OCI-LY3 (cell line): Measurements from ENCODE around the gene KRTAP19-6.

Experiments
- H2AFZ ChIP-seq: fragments of 200-600, 300-600 bp; shearing (Covaris generic); 2 replicates; pipeline ENCODE4 v1.6.0; 2014; ENCODE audit warnings: antibody characterized with exemption, low read depth, low read length
- H3K27ac ChIP-seq: fragments of 200-600, 300-600 bp; sonication (generic); 2 replicates; pipeline ENCODE4 v1.5.1; 2014; ENCODE audit warnings: mild to moderate bottlenecking, low read length, moderate library complexity, mixed read lengths
- H3K27me3 ChIP-seq: fragments of 200-600, 300-600 bp; sonication (generic); 2 replicates; pipeline ENCODE4 v1.6.1; 2014; ENCODE audit warnings: low read depth, low read length, mixed read lengths
- H3K36me3 ChIP-seq: fragments of 200-600, 300-600 bp; sonication (generic); replicated peaks from 2 replicates; pipeline ENCODE3; 2014; ENCODE audit warnings: low read depth, low read length, mixed read lengths
- H3K4me1 ChIP-seq: fragments of 300-600, 200-600 bp; sonication (generic); 2 replicates; pipeline ENCODE4 v1.6.1; 2014; ENCODE audit warnings: low read length, mixed read lengths
- H3K4me2 ChIP-seq: fragments of 200-600, 300-600 bp; sonication (generic); 2 replicates; pipeline ENCODE4 v1.6.1; 2014; ENCODE audit warnings: low read length, mixed read lengths
- H3K4me3 ChIP-seq: fragments of 300-600, 200-600 bp; sonication (generic); 2 replicates; pipeline ENCODE4 v1.5.1; 2014; ENCODE audit warnings: antibody characterized with exemption, mild to moderate bottlenecking, low read length, moderate library complexity
- H3K79me2 ChIP-seq: fragments of 300-600, 200-600 bp; shearing (Covaris generic); 2 replicates; pipeline ENCODE4 v1.6.1; 2014; ENCODE audit warnings: mild to moderate bottlenecking, low read length, mixed read lengths
- H3K9ac ChIP-seq: fragments of 300-600, 200-600 bp; shearing (Covaris generic); 2 replicates; pipeline ENCODE4 v1.6.0; 2014; ENCODE audit warnings: mild to moderate bottlenecking, low read length, moderate library complexity
- H3K9me3 ChIP-seq: fragments of 200-600, 300-600 bp; shearing (Covaris generic); 2 replicates; pipeline ENCODE4 v1.6.1; 2014; ENCODE audit warnings: low read length, mixed read lengths; ENCODE audit not compliant: insufficient read depth
- H4K20me1 ChIP-seq: fragments of 200-600, 300-600 bp; sonication (generic); 2 replicates; pipeline ENCODE4 v1.6.1; 2016; ENCODE audit warnings: low read length, mixed read lengths; ENCODE audit not compliant: insufficient read depth
- CTCF ChIP-seq: fragments of 200-600, 300-600 bp; sonication (generic); IDR thresholded peaks from 2 replicates; pipeline ENCODE4 v1.5.1; 2014; ENCODE audit warnings: antibody characterized with exemption, low read length, low read depth
- EZH2phosphoT487 ChIP-seq: fragments of 200-600 bp; shearing (Covaris generic); IDR thresholded peaks from 2 replicates; pipeline ENCODE4 v1.6.1; 2018; ENCODE audit warnings: antibody characterized with exemption, mixed run types, low read depth

KRTAP19-6 gene

GRCh38 chr21:30541764-30542163 lies at the start of gene KRTAP19-6:
Gene KRTAP19-6 (minus strand): TSS chr21:30541864. CDS start chr21:30541833, 31 bp downstream.
- no peak for TF ChIP-seq CTCF
- no peak for TF ChIP-seq EZH2phosphoT487
- no peaks in the 10 kb centered on the region for H3K9me3 ChIP-seq

GRCh38 chr21:30590297-30590696 lies 48.6 kb upstream of the KRTAP19-6 start, which contains the start of gene KRTAP22-2:
Gene KRTAP22-2 (minus strand): TSS chr21:30590397.
- H3K27ac ChIP-seq: no peak within 1 kb of the TSS
- no peak within 1 kb of the TSS for H3K9ac ChIP-seq
- H3K4me3 ChIP-seq: no peak within 1 kb of the TSS
- H3K9me3 ChIP-seq: no peaks in the 10 kb centered on the region
- no peaks in the 10 kb centered on the region for H3K36me3 ChIP-seq
- H3K79me2 ChIP-seq: no peaks in the 10 kb centered on the region
- no peak for TF ChIP-seq CTCF
- no peak for TF ChIP-seq EZH2phosphoT487
- no peaks in the 10 kb centered on the region for H3K27me3 ChIP-seq
- H3K4me2 ChIP-seq: no peak within 1 kb of the TSS
- no peaks in the 10 kb centered on the region for H3K4me1 ChIP-seq
- H2AFZ ChIP-seq: no peak within 1 kb of the TSS
- no peaks in the 10 kb centered on the region for H4K20me1 ChIP-seq

More at GRCh38 chr21:30541764-30542163, at the start of gene KRTAP19-6:
- Histone ChIP-seq H3K4me2 (no peak within 1 kb of the TSS), H3K4me3 (no peak within 1 kb of the TSS), H4K20me1 (no peaks in the 10 kb centered on the region), H3K4me1 (no peaks in the 10 kb centered on the region), H3K79me2 (no peaks in the 10 kb centered on the region), H2AFZ (no peak within 1 kb of the TSS), H3K27ac (no peak within 1 kb of the TSS), H3K36me3 (no peaks in the 10 kb centered on the region), H3K9ac (no peak within 1 kb of the TSS), H3K27me3 (no peaks in the 10 kb centered on the region)

GRCh38 chr21:30582870-30583269 lies 41.2 kb upstream of the KRTAP19-6 start:
- H4K20me1 ChIP-seq: no peaks in the 10 kb centered on the region
- TF ChIP-seq CTCF (no peak), EZH2phosphoT487 (no peak)
- no peaks in the 10 kb centered on the region for H3K79me2 ChIP-seq

GRCh38 chr21:30580132-30580531 lies 38.5 kb upstream of the KRTAP19-6 start:
- Histone ChIP-seq H3K36me3 (no peaks in the 10 kb centered on the region), H4K20me1 (no peaks in the 10 kb centered on the region), H3K27ac (no peak overlapping the region), H3K9ac (no peak overlapping the region), H3K9me3 (no peaks in the 10 kb centered on the region), H3K4me3 (no peak overlapping the region), H2AFZ (no peak overlapping the region), H3K27me3 (no peaks in the 10 kb centered on the region), H3K79me2 (no peaks in the 10 kb centered on the region), H3K4me1 (no peaks in the 10 kb centered on the region), H3K4me2 (no peak overlapping the region)
- TF ChIP-seq CTCF: no peak
- no peak for TF ChIP-seq EZH2phosphoT487

More at GRCh38 chr21:30582870-30583269, 41.2 kb upstream of the KRTAP19-6 start:
- no peak overlapping the region for H3K4me2 ChIP-seq
- no peak overlapping the region for H3K27ac ChIP-seq
- no peaks in the 10 kb centered on the region for H3K36me3 ChIP-seq
- H3K27me3 ChIP-seq: no peaks in the 10 kb centered on the region
- H3K4me1 ChIP-seq: no peaks in the 10 kb centered on the region
- no peak overlapping the region for H2AFZ ChIP-seq
- no peak overlapping the region for H3K4me3 ChIP-seq
- no peak overlapping the region for H3K9ac ChIP-seq
- H3K9me3 ChIP-seq: no peaks in the 10 kb centered on the region
